Measurements from ENCODE around the gene SMTN. TPM values are rescaled to one million over a fixed set of nuclear protein-coding genes. Genes with fewer than 3 reads are reported as not detected.

Gene SMTN
- total RNA-seq, 2 experiments from 2014 or later, result 2.9 TPM

DNA sequence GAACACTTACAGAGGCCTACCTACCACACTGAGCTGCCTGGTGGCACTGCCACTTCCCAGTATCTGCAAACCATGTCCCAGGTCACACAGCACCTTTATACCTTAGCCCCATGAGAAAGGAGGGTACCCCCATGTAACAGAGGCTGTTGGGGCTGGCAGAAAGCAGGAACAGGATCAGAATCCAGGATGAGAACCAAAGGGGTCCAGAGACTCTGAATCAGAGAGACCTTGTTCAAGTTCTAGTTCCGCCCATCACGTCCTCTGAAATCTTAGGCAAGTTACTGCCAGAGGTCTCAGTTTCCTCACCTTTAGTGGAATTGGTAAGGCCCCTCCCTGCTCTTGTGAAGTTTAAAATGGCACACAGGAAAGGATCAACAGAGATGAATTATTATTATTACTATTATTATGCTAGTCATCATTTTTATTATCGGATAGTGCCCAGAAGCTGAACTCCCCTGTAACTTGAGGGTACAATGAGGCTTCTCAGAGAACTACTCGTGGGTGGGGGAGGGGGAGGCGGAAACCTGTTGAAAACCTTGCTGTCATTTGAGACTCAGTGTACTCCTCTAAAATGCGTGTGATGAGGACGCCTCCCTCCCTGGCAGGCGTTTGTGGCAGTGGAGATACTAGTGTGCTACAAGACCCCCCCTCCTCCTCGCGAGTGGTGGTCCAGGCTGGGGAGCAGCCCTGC, 17.0 kb downstream of the SMTN start:
- H3K27ac ChIP-seq (ENCODE audit: low read depth in 1 of 2, low read length in 2 of 2), result no peak overlapping the region
- Mint-ChIP-seq H3K9me3 (no peaks in the 10 kb centered on the region), H3K4me1 (ENCODE audit: low read depth) (no peaks in the 10 kb centered on the region), H3K4me3 (no peak overlapping the region), H3K36me3 (ENCODE audit: low read depth) (no peaks in the 10 kb centered on the region), H3K27me3 (no peaks in the 10 kb centered on the region), H3K27ac (no peak overlapping the region)
- H3K27me3 ChIP-seq (ENCODE audit: control insufficient read depth in 1 of 2, insufficient read depth in 2 of 2, low read length in 2 of 2), result no peaks in the 10 kb centered on the region
- H3K4me1 ChIP-seq (ENCODE audit: insufficient read depth, low read length), result no peaks in the 10 kb centered on the region
- CTCF ChIA-PET, result no interaction called here
- DNase-seq, result no peak
- H3K4me3 ChIP-seq (ENCODE audit: low read length), result no peak overlapping the region
- TF ChIP-seq, protein P1, sequence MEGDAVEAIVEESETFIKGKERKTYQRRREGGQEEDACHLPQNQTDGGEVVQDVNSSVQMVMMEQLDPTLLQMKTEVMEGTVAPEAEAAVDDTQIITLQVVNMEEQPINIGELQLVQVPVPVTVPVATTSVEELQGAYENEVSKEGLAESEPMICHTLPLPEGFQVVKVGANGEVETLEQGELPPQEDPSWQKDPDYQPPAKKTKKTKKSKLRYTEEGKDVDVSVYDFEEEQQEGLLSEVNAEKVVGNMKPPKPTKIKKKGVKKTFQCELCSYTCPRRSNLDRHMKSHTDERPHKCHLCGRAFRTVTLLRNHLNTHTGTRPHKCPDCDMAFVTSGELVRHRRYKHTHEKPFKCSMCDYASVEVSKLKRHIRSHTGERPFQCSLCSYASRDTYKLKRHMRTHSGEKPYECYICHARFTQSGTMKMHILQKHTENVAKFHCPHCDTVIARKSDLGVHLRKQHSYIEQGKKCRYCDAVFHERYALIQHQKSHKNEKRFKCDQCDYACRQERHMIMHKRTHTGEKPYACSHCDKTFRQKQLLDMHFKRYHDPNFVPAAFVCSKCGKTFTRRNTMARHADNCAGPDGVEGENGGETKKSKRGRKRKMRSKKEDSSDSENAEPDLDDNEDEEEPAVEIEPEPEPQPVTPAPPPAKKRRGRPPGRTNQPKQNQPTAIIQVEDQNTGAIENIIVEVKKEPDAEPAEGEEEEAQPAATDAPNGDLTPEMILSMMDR (IDR thresholded peaks at IDR 0.05), result no peak
- POLR2A ChIA-PET, result interaction anchor here (1.3 kb wide), 1 partner anchor 9 kb away, joined by 3 read pairs; the partner anchor contains the start of gene SELENOM
- ATAC-seq (ENCODE audit: poor library complexity), result no peak
- no peaks in the 10 kb centered on the region for H3K36me3 ChIP-seq (ENCODE audit: insufficient read depth, low read length)
- no peaks in the 10 kb centered on the region for H3K9me3 ChIP-seq (ENCODE audit: control insufficient read depth in 1 of 2, insufficient read depth in 1 of 2, low read length in 2 of 2)
- intact Hi-C loops (cut with DNase I, micrococcal nuclease), result no loop called here

DNA sequence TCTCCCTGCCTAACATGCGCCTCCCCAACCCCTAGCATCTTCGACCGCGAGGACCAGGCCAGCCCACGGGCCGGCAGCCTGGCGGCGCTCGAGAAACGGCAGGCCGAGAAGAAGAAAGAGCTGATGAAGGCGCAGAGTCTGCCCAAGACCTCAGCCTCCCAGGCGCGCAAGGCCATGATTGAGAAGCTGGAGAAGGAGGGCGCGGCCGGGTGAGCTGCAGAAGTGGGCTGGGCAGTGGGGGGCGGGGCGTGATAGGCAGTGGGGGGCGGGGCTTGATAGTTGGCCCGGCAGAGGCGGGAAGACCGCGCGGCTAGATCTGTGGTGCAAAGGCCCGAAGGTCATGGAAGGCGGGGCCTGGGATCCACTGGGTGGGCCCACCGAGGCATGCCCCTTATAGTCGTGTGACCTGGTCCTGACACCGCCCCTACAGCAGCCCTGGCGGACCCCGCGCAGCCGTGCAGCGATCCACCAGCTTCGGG, 17.6 kb downstream of the SMTN start:
- no peaks in the 10 kb centered on the region for H3K9me3 Mint-ChIP-seq
- TF ChIP-seq, protein P1 (IDR thresholded peaks at IDR 0.05), result no peak
- Histone ChIP-seq H3K36me3 (ENCODE audit: insufficient read depth, low read length) (no peaks in the 10 kb centered on the region), H3K4me1 (ENCODE audit: insufficient read depth, low read length) (no peaks in the 10 kb centered on the region), H3K4me3 (ENCODE audit: low read length) (no peak overlapping the region), H3K27ac (ENCODE audit: low read depth in 1 of 2, low read length in 2 of 2) (no peak overlapping the region), H3K9me3 (ENCODE audit: control insufficient read depth in 1 of 2, insufficient read depth in 1 of 2, low read length in 2 of 2) (no peaks in the 10 kb centered on the region), H3K27me3 (ENCODE audit: control insufficient read depth in 1 of 2, insufficient read depth in 2 of 2, low read length in 2 of 2) (no peaks in the 10 kb centered on the region)
- no peaks in the 10 kb centered on the region for H3K4me1 Mint-ChIP-seq (ENCODE audit: low read depth)
- H3K36me3 Mint-ChIP-seq (ENCODE audit: low read depth), result no peaks in the 10 kb centered on the region
- no peak overlapping the region for H3K27ac Mint-ChIP-seq
- H3K4me3 Mint-ChIP-seq, result no peak overlapping the region
- ChIA-PET POLR2A (interaction anchor here (1.3 kb wide), 1 partner anchor 9 kb away, joined by 3 read pairs; the partner anchor contains the start of gene SELENOM), CTCF (no interaction called here)
- intact Hi-C loops (cut with DNase I, micrococcal nuclease), result no loop called here
- H3K27me3 Mint-ChIP-seq, result no peaks in the 10 kb centered on the region
- ATAC-seq (ENCODE audit: poor library complexity) (no peak), DNase-seq (no peak)

DNA sequence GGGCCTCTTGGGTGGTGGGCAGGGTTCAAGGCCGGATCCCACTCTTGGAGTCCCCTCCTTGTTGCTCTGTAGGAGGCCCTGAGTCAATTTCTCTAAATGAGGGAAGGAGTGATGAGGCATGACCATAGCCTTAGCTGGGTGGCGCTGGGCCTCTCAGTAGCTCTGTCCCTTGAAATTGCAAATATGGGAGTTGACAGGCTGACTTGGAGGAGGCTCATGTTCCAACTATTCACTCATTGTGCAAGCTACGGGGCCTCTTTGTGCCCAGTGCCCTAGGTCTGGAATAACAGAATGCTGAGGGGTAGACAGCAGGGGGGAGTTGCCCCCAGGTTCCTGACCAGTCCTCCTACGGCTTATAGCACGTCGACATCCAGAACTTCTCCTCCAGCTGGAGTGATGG, 18.3 kb downstream of the SMTN start:
- no peak overlapping the region for H3K4me3 ChIP-seq (ENCODE audit: low read length)
- no peaks in the 10 kb centered on the region for H3K4me1 Mint-ChIP-seq (ENCODE audit: low read depth)
- TF ChIP-seq, protein P1 (IDR thresholded peaks at IDR 0.05), result no peak
- H3K9me3 ChIP-seq (ENCODE audit: control insufficient read depth in 1 of 2, insufficient read depth in 1 of 2, low read length in 2 of 2), result no peaks in the 10 kb centered on the region
- H3K27me3 Mint-ChIP-seq, result no peaks in the 10 kb centered on the region
- no peaks in the 10 kb centered on the region for H3K4me1 ChIP-seq (ENCODE audit: insufficient read depth, low read length)
- ChIA-PET POLR2A (no interaction called here), CTCF (interaction anchor here (0.6 kb wide), 1 partner anchor 32 kb away, joined by 4 read pairs; no protein-coding TSS in a partner anchor)
- H3K27me3 ChIP-seq (ENCODE audit: control insufficient read depth in 1 of 2, insufficient read depth in 2 of 2, low read length in 2 of 2), result no peaks in the 10 kb centered on the region
- H3K36me3 Mint-ChIP-seq (ENCODE audit: low read depth), result no peaks in the 10 kb centered on the region
- H3K9me3 Mint-ChIP-seq, result no peaks in the 10 kb centered on the region
- H3K4me3 Mint-ChIP-seq, result no peak overlapping the region
- ATAC-seq (ENCODE audit: poor library complexity) (no peak), DNase-seq (no peak)
- no peaks in the 10 kb centered on the region for H3K36me3 ChIP-seq (ENCODE audit: insufficient read depth, low read length)
- intact Hi-C loops (cut with DNase I, micrococcal nuclease), result no loop called here
- no peak overlapping the region for H3K27ac ChIP-seq (ENCODE audit: low read depth in 1 of 2, low read length in 2 of 2)
- no peak overlapping the region for H3K27ac Mint-ChIP-seq
